ENCODE data around the gene TNS1.
A peak's percentile ranks its signal among the peaks of the same experiment; 100 is the strongest.

TNS1 gene

GRCh38 chr2:217941886-217942728, 60.7 kb downstream of the TNS1 start:
- no peak for DNase-seq

- no peak for DNase-seq
Observed at GRCh38 chr2:217941339-217941738, 61.5 kb downstream of the TNS1 start.

- no peak for DNase-seq
Observed at GRCh38 chr2:217940261-217941220, 62.3 kb downstream of the TNS1 start.

- no peak for DNase-seq
Observed at GRCh38 chr2:217939629-217940245, 63.1 kb downstream of the TNS1 start.

- DNase-seq = no peak
Observed at GRCh38 chr2:217939220-217939619, 63.6 kb downstream of the TNS1 start.

GRCh38 chr2:217938036-217938435, 64.8 kb downstream of the TNS1 start:
- no peak for DNase-seq

- no peak for DNase-seq
Observed at GRCh38 chr2:217937446-217937845, 65.3 kb downstream of the TNS1 start.

- no peak for DNase-seq
Observed at GRCh38 chr2:217936952-217937351, 65.8 kb downstream of the TNS1 start.

GRCh38 chr2:217935901-217936684, 66.7 kb downstream of the TNS1 start:
- DNase-seq = peak; percentile 69

- DNase-seq = peak; percentile 41
Observed at GRCh38 chr2:217935235-217935879, 67.4 kb downstream of the TNS1 start.

GRCh38 chr2:217934321-217935131, 68.3 kb downstream of the TNS1 start:
- peak; percentile 94 for DNase-seq

- DNase-seq = no peak
Observed at GRCh38 chr2:217933617-217933993, 69.2 kb downstream of the TNS1 start.

- DNase-seq = no peak
Observed at GRCh38 chr2:217932803-217933616, 69.8 kb downstream of the TNS1 start.

GRCh38 chr2:217931846-217932560, 70.8 kb downstream of the TNS1 start:
- no peak for DNase-seq

- DNase-seq = no peak
Observed at GRCh38 chr2:217930761-217931563, 71.8 kb downstream of the TNS1 start.

- DNase-seq = no peak
Observed at GRCh38 chr2:217929757-217930707, 72.8 kb downstream of the TNS1 start.

- no peak for DNase-seq
Observed at GRCh38 chr2:217929272-217929671, 73.5 kb downstream of the TNS1 start.
